ENCODE data around the gene CNOT3.

CNOT3 gene

GRCh38 chr19:54196536-54196935, 59.0 kb downstream of the CNOT3 start:
- no peak for DNase-seq

- no peak for DNase-seq
These were observed 59.6 kb downstream of the CNOT3 start for GRCh38 chr19:54197121-54197520.

- DNase-seq, result no peak
These were observed 61.8 kb downstream of the CNOT3 start for GRCh38 chr19:54199401-54199800.

GRCh38 chr19:54201172-54201701, 63.7 kb downstream of the CNOT3 start:
- DNase-seq, result no peak

- DNase-seq, result no peak
These were observed 64.4 kb downstream of the CNOT3 start for GRCh38 chr19:54201980-54202379.

GRCh38 chr19:54203151-54203611, 65.6 kb downstream of the CNOT3 start:
- no peak for DNase-seq

- no peak for DNase-seq
These were observed 67.4 kb downstream of the CNOT3 start for GRCh38 chr19:54204767-54205468.

Data from midbrain (tissue), 1 donor.